GM21619 (cell line): ENCODE data around the gene TTLL13.
"Not testable (repeated sequence)": the region's sequence is repeated elsewhere in the genome, so short reads cannot be mapped to it uniquely, and the experiment has no call there.

Experiments used
- ATAC-seq: cut with Tn5 transposase; IDR thresholded peaks from one replicate; pipeline ENCODE4 v1.9.1; 2021; ENCODE audit not compliant: unreplicated experiment

The TTLL13 gene

DNA sequence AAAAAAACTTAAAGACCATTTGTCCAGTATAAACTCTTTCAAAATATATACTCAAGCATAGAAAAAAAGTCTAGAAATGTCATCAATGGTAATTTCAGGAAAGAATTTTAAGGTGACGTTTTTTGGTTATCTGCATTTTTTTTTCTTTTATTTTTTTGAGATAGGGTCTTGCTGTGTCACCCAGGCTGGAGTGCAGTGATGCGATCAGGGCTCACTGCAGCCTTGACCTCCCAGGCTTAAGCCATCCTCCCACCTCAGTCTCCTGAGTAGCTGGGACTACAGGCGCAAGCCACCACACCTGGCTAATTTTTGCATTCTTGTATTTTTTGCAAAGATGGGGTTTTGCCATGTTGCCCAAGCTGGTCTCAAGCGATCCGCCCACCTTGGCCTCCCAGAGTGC is 31.4 kb downstream of the TTLL13 start:
- ATAC-seq, result not testable (repeated sequence)

DNA sequence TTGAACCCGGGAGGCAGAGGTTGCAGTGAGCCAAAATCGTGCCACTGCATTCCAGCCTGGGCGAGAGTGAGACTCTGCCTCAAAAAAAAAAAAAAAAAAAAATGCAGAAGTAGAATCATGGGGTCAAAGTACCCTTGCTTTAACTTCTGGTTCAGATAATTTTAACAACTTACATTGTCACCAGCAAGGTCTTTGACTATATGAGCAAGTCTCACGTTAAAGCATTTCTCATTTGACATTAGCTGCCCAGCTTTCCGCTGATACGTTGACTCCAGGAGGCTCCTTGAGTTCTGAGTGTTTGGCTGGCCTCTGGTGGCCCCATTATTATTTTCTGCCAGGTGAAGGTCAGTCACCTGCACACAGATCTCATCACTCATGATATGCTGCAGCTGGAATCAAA is 32.3 kb downstream of the TTLL13 start:
- not testable (repeated sequence) for ATAC-seq

DNA sequence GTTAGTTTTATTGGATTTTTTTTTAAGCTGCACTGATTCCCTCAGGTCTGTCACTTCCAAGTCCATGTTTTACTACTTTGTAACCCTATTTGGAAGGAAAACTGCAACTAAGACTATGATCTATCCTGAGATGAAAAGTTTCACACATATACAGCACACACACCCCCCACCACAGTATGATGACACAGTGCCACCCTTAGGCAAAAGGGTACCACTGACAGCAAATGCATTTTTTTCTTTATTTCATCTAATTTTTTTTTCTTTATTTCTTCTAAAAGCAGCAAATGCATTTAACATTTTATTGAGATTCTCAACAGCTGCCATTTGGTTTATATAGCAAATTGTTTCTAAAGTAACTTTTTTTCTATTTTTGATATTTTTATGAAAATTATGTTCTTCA is 37.3 kb downstream of the TTLL13 start:
- ATAC-seq, result no peak

DNA sequence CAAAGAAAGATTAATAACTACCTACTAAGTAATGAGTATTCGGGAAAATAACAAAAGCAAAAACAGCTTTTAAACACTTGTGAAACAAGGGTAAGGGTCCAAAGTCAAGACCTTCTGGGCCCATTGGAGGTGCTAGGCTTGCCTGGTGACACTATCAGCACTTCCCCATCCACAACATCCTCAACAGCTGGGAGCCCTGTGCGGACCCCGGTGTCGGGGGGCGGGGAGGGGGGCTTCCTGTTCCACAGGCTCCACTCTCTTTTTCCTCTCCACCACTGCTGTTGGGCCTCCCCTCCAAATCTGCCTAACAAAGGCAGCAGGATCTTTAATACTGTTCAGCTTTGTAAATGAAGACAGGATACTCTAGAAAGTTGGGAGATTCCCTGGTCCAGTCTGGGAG is 37.7 kb downstream of the TTLL13 start:
- no peak for ATAC-seq

DNA sequence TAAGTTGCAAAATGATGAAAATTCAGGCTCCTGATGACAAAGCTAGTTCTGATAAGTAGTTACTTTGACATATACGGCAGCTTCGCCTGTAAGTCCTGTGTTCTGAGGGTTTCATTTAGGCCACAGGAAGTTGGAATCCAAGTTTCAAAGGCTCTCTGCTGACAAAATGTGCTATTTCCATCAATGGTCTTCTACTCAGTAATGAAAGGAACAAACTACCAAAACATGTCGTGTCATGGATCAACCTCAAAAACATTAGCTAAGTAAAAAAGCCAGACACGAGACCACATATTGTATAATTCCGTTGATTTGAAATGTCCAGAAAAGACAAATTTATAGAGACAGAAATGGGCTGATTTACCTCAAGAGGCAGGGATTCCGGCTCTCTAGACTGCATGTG is 38.6 kb downstream of the TTLL13 start:
- no peak for ATAC-seq

DNA sequence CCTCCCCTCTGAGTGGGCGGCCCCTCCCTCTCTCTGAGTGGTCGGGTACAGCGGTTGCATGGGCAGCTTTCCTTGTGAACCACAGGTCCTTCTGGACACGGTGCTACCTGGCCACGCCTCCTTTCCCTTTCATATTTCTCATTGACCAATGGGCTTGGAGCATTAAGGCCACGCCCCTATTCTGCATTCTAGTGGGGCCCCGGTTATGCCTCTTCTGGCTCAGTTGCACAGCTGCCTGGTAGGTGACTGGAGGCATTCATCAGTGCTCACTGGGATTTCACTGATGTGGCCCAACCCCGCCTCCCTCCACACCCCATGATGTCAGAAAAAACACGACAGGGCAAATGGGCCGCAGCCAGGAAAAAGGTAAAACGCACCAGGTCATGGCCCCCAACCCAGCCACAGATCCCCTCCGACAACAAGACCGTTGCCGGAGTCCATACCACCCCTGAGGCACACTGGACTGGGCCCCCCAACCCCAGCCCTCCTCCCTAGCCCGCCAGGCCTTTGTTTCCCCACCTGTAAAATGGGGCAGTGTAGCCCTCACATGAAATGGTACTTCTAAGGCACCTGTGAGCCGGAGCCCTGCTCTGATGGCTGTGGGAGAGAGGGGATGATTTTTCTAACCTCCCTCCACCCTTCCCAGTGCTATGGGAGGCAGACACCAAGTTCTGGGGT is 42.5 kb downstream of the TTLL13 start:
- no peak for ATAC-seq

DNA sequence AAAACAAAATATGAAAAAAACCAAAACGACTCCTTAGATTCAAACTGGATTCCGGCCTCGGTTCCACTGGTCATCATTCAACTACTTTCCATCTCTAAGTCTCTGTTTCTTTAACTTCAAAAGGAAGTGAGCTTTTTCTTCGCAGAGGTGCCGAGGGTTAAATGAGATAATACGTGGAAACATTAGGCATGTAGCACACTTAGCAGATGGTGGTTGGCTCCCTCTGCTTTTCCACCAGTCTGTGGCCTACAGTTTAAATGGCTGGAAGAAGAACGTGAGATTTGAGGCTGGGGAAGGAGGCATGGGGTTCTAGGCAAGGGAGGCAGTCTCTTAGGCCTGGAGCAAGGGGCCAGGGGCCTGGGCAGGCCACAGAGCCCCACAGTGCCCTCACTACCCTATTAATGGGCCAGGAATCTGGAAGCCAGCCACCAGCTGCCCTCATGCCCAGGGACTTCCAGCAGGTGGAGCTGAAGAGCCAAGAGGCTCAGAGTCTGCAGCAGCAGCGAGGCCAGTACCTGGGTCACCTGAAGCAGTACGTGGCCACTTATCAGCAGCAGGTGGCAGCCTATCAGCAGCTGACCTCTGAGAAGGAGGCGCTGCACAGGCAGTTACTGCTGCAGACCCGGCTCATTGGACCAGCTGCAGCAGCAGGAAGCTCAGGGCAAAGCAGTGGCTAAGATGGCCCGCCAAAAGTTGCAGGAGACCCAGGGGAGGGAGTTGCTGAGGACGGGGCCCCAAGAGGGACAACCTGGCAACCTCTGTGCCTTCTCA is 43.9 kb downstream of the TTLL13 start:
- not testable (repeated sequence) for ATAC-seq

DNA sequence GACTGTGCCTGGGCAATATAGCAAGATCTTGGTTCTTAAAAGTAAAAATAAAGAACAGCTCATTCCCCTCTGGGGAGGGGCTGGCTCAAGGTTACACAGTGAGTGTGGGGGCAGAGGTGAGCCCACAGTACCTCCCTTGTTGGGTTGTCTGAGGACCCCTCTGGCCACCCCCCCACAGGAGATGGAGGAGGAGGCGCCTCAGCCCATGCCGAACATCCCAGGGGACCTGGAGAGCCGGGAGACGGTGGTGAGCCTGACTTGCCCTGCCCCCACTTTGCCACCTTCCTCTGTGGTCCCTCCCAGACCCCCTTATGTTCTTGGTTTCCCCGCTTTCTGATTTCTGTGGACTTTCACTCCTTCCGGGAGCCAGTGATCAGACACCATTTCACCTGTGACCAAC is 44.8 kb downstream of the TTLL13 start:
- ATAC-seq, result no peak

DNA sequence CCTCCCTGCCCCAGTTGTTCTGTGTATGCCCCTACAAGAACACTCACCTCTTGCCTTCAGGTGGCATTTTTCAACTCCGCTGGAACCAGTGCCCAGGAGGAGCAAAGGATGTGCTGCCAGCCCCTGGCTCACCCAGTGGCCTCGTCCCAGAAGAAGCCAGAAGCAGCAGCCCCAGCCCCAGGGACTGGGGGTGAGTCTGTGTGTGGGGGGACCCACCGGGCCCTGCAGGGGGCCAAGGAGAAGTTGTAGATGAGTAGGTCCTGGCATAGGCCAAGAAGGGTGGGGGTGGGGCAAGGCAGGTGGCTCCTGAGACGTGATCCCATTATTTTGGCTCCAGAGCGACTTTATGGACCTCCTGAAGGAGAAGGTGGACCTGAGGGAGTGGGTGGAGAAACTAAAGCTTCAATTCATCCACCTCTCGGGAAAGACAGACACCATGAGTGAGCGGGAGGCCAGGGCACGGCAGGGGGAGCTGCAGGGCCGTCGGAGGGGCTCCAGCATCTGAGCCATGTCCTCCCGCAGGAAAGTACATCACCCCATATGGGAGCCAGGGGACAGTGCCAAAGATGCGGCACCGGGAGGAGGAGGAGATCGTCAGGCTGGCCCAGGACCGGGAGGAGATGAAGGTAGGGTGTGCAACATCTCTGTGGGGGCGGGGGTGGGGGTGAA is 45.4 kb downstream of the TTLL13 start:
- ATAC-seq, result no peak

DNA sequence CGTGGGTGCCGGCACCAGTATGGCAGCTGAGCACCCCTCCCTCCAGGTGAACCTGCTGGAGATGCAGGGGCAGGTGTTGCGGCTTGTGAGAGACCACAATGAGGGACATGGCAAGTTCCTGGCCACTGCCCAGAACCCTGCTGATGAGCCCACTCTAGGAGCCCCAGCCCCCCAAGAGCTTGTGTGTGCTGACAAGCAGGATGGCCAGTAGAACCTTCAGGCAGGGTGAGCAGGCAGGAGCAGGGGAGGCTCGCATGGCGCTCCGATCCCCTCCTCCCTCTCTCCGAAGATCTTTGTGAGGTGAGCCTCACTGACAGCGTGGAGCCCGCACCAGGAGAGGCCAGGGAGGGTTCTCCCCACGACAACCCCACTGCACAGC is 45.9 kb downstream of the TTLL13 start:
- ATAC-seq, result no peak

DNA sequence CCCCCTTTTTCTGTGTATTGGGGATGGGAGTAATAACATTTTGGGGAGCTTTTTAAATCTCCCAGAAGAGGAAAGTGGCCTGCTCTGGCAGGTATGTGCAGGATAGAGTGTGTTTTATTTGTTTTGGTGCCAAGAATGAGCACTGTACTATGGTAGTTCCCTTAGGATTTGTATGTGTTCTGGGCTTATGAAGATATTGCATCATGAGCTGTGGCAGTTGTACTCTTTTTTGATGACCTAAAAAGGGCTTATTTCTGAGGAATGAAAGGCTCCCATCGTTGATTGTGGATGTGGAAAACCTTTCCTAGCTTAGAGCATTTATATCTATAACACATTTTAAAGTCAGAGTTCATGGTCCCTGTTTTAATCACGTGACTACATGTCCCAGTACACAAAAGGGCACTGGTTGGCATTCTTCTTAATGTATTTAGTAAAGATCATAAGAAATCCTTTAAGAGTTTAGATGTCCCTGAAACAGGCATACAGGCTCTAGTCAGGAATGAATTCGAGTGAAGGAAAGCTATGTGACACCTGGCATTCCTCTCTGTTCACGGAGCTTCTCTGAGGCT is 47.0 kb downstream of the TTLL13 start:
- ATAC-seq, result not testable (repeated sequence)

DNA sequence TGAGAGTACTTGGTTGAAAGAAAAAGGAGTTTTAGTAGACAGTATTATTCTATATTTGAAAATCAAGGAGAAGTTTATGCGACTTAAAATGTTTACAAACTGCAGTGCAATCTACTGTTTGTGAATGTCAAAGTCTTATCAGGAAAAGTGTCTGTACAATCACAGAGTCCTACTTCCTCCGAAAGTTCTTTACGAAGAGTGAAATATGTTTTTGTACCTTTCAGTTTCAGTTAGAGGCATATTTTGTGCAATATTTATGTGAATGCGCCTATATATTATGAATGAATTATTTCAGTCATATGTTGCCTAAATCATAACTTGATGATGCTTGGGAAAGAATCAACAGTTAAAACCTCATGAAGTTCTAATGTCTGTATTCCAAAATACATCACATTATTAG is 47.7 kb downstream of the TTLL13 start:
- no peak for ATAC-seq

DNA sequence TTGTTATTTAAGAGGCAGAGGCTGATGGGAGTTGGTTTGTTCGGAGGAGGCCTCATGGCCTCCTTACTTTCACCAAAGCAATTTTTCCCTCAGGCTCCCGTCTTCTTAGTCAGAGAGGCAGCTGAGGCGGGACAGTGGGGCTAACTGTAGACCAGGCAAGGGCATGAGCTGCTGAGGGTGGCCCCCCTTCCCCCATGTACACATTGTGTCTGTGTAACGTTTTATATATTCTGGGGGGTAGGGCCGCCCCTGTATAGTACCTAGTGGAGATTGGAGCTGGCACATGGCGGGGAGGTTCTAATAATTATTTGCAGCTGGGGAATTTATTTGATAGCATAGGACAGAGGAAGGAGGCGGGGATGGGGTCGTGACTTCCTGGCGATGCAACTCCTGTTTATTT is 51.2 kb downstream of the TTLL13 start:
- no peak for ATAC-seq

DNA sequence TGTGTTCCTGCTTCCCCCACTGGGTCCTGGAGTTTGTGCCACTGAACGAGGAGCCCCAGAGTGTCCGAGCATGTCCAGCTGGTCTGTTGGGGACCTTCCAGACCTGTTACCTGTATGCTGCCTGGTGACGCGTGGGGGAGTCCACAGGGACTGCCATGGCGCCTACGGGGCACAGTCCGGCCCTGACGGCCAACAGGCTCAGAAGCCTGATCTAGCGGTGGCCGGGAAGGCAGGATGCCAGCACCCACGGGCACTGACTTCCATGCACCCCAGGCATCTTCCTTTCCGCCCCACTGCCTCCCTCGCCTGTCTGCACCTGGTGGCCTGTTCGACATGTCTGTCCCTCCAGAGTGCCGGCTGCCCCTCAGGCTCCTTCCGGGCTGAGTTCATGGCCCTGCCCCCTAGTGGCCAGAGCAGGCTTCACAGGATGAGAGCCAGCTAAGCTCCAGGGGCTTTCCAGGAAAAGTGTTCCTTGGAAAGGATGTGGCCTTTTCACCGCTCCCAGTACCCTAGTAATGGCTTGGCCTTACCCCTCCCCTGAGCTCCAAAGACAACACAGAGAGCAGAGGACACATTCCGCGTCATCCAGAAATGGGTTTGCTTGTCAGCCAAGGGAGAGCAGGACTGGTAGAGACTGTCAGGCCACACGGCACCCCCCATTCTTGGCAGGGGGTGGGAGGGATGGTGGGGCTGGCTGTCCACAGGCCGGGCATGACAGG is 51.8 kb downstream of the TTLL13 start:
- no peak for ATAC-seq

DNA sequence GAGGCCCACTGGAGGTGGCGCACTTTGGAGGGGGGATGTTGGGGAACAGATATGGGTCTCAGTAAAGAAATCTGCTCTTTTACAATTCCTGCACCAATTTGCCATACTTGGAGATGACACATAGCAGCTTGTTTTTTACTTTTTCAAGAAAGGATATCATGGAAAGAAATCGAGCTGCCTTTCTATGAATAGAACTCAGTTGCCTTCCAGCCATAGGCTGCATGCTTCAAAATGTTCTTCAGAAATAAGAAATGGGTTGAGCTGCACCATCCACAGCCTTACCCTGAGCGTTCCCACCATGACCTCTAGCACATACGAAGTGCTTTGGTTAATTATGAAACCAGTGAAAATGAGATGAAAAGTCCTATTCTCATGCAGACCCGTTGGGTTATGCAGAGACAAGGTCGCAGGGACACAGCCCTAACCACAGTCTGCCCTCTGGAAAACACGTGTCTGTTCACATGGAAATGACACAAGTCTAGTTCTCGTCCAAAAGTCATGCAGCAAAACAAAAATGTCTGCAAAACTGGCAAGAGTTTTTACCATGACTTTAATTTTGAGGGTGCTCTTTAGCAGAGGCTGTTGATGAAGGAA is 52.4 kb downstream of the TTLL13 start:
- no peak for ATAC-seq

DNA sequence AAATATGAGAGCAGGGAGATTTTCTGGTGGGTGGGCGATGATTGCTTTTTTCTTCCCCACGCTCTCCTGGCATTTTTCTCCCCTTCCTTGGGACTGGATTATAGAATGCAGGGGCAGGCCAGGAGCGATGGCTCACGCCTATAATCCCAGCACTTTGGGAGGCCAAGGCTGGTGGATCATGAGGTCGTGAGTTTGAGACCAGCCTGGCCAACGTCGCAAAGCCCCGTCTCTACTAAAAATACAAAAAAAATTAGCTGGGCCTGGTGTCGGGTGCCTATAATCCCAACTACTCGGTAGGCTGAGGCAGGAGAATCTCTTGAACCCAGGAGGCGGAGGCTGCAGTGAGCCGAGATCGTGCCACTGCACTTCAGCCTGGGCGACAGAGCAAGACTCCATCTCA is 56.0 kb downstream of the TTLL13 start:
- not testable (repeated sequence) for ATAC-seq

DNA sequence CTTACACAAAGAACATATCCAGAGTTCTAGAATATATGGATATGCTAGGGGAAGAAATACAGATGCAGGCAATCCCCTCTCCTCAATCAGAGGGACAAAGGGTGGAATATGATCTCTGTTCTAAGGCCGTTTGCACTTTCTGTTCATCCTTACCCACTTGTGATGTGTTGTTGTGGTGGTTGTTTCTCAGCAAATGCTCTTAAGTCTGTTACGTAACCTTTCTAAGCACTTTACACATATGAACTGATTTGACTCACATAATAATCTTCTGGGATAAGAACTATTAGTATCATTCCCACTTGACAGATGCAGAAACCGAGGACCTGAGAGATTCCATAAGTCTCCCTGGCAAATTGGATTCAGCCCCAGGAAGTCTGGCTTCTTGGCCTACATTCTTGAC is 56.6 kb downstream of the TTLL13 start:
- ATAC-seq, result no peak

DNA sequence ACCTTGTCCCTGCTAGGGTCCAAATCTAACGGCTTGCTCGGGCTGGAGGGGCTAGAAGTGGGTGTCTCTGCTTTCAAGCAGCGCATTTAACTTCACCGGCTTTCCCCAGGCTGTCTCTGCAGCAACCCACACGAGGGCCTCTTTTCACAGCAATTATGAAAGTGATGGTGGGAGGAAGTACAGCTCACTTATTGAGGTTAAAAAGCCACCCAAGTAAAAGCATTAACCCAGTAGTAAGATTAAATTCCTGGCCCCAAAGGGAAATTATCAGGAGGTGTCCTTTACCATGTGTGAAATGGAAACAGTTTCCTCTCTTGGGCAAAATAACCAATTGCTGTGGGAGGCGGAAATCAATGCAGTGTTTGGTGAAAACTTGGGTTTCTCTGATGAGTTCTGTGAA is 57.2 kb downstream of the TTLL13 start:
- ATAC-seq, result peak; percentile 70

DNA sequence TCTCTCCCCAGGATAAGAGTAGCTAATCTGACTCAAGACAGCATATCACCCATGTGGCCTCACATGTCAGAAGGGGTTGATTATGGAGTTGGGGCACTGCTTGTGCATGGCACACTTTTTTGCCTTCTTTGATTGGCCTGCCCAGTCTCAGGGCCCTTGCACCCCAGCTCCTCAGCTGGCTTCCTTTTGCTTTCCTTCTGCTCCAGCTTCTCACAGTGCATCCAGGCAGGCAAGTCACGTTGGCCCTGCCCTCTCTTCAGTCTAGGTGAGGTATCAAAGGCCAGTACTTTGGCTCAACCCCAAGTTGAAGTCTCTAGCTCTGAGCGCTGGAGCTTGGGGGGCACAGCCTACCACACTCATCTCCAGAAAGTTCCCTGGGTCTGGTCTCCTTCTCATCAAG is 58.3 kb downstream of the TTLL13 start:
- no peak for ATAC-seq

DNA sequence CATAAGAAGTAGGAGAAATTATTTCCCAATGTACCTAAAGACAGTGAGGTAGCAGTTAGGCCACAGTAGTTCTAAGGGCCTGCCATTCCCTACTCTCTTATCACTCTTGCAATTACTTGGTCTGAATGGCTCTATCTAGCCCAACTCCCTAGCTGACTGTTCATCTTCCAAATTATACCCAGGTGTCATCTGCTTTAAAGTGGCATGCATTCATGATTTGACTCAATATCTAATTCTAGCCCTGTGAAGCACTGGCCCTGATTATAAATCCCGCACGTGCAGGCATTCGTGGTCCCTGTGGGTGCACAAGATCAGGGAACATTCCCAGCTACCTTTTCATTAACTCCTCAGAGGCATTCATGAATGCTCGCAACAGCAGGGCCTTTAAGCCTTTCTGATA is 59.7 kb downstream of the TTLL13 start:
- ATAC-seq, result no peak
